Measurements from ENCODE around the gene ESPN. TPM values are rescaled to one million over a fixed set of nuclear protein-coding genes. Genes with fewer than 3 reads are reported as not detected.

The ESPN gene
- polyA plus RNA-seq, 1 of the 3 experiments (the other 2 are of a cell fraction), result 0.33 TPM

GRCh38 chr1:6414881-6415626 lies 9.5 kb upstream of the ESPN start:
- 70% methylated on average over 16 of the region's 17 CpGs for WGBS (ENCODE audit: low lambda C conversion rate)
- peaks cover 0 to 6% of the 10 kb centered on the region in 2 experiments; a peak in 1 of 4 replicates for H3K4me1 ChIP-seq (ENCODE audit: control insufficient read depth in 1 of 2, insufficient read depth in 2 of 2, low read depth in 1 of 2, low read length in 1 of 2)
- H3K4me3 ChIP-seq (ENCODE audit: low read depth in 2 of 2, low read length in 1 of 2), result no peak overlapping the region
- TF ChIP-seq POLR2AphosphoS5 (IDR thresholded peaks at IDR 0.05; ENCODE audit: low read depth, low read length), result no peak
- TF ChIP-seq RAD21 (IDR thresholded peaks at IDR 0.05; ENCODE audit: low read length), result no peak
- no peak for TF ChIP-seq GATA2 (CRISPR knock-in tag; IDR thresholded peaks at IDR 0.05)
- TF ChIP-seq RXRA (IDR thresholded peaks at IDR 0.05; ENCODE audit: borderline replicate concordance, low read depth), result no peak
- TF ChIP-seq SIN3A (IDR thresholded peaks at IDR 0.05; ENCODE audit: borderline replicate concordance, low read depth, low read length), result no peak
- TF ChIP-seq PBX3 (IDR thresholded peaks at IDR 0.05), result no peak
- no peak for TF ChIP-seq EZH2phosphoT487 (IDR thresholded peaks at IDR 0.05; ENCODE audit: borderline replicate concordance, low read depth)
- no peak for TF ChIP-seq YY1 (IDR thresholded peaks at IDR 0.05; ENCODE audit: low read depth)
- TF ChIP-seq EP300 (IDR thresholded peaks at IDR 0.05; ENCODE audit: borderline replicate concordance in 1 of 2, low read depth in 1 of 2, low read length in 1 of 2), result no peak
- H3K9me2 ChIP-seq, result no peaks in the 10 kb centered on the region
- H4K20me1 ChIP-seq (ENCODE audit: insufficient read depth), result no peaks in the 10 kb centered on the region
- H3F3A ChIP-seq (replicated peaks; ENCODE audit: insufficient read depth), result no peaks in the 10 kb centered on the region
- no peaks in the 10 kb centered on the region for H3K79me2 ChIP-seq (ENCODE audit: insufficient read depth)
- DNase-seq, result no peak
- H3K9ac ChIP-seq, result no peak overlapping the region
- H3K4me2 ChIP-seq, result peak overlapping the region; percentile 66; the same call in 1 of the 2 replicates
- no peak overlapping the region for H3K27ac ChIP-seq (ENCODE audit: low read depth in 2 of 2, low read length in 1 of 2)
- H2AFZ ChIP-seq (ENCODE audit: low read depth), result peak overlapping the region; percentile 83
- H3K36me3 ChIP-seq (replicated peaks in 1 of 2; ENCODE audit: control insufficient read depth in 1 of 2, insufficient read depth in 2 of 2, low read length in 1 of 2), result no peaks in the 10 kb centered on the region
- H3K27me3 ChIP-seq (ENCODE audit: insufficient read depth), result peaks cover 17% of the 10 kb centered on the region
- CTCF ChIA-PET, result interaction anchor here (0.7 to 16.1 kb wide), 29 partner anchors 8 to 168 kb away, joined by 3 to 290 read pairs (median 5); partner anchors contain the start of genes ACOT7 and ESPN
- H3K9me3 ChIP-seq, result no peaks in the 10 kb centered on the region
- POLR2A ChIA-PET, result no interaction called here

- Histone ChIP-seq H3F3A (replicated peaks; ENCODE audit: insufficient read depth) (no peaks in the 10 kb centered on the region), H3K9me3 (no peaks in the 10 kb centered on the region), H3K27me3 (ENCODE audit: insufficient read depth) (peaks cover 17% of the 10 kb centered on the region), H2AFZ (ENCODE audit: low read depth) (no peak overlapping the region), H3K4me3 (ENCODE audit: low read depth in 2 of 2, low read length in 1 of 2) (no peak overlapping the region), H3K9ac (no peak overlapping the region), H4K20me1 (ENCODE audit: insufficient read depth) (no peaks in the 10 kb centered on the region), H3K9me2 (no peaks in the 10 kb centered on the region), H3K27ac (ENCODE audit: low read depth in 2 of 2, low read length in 1 of 2) (no peak overlapping the region), H3K36me3 (replicated peaks in 1 of 2; ENCODE audit: control insufficient read depth in 1 of 2, insufficient read depth in 2 of 2, low read length in 1 of 2) (no peaks in the 10 kb centered on the region), H3K79me2 (ENCODE audit: insufficient read depth) (no peaks in the 10 kb centered on the region), H3K4me2 (no peak overlapping the region), H3K4me1 (ENCODE audit: control insufficient read depth in 1 of 2, insufficient read depth in 2 of 2, low read depth in 1 of 2, low read length in 1 of 2) (peaks cover 0 to 6% of the 10 kb centered on the region in 2 experiments; a peak in 1 of 4 replicates)
- no peak for DNase-seq
- ChIA-PET CTCF (interaction anchor here (4.7 to 16.1 kb wide), 3 partner anchors 22 to 169 kb away, joined by 50 to 290 read pairs (median 131); no protein-coding TSS in a partner anchor), POLR2A (no interaction called here)
- 32% methylated on average over 2 of the region's 8 CpGs for WGBS (ENCODE audit: low lambda C conversion rate)
- TF ChIP-seq TCF12 (IDR thresholded peaks at IDR 0.05) (no peak), USF1 (IDR thresholded peaks at IDR 0.05; ENCODE audit: borderline replicate concordance, low read depth) (no peak), TAF1 (IDR thresholded peaks at IDR 0.05; ENCODE audit: borderline replicate concordance, low read depth, low read length) (no peak), PBX3 (IDR thresholded peaks at IDR 0.05) (no peak), MAX (IDR thresholded peaks at IDR 0.05; ENCODE audit: low read depth) (no peak), FOXJ3 (CRISPR knock-in tag; IDR thresholded peaks at IDR 0.05) (no peak), ZBTB33 (IDR thresholded peaks at IDR 0.05; ENCODE audit: borderline replicate concordance, low read depth) (no peak), JUND (IDR thresholded peaks at IDR 0.05) (no peak), EZH2phosphoT487 (IDR thresholded peaks at IDR 0.05; ENCODE audit: borderline replicate concordance, low read depth) (no peak), CHD2 (IDR thresholded peaks at IDR 0.05; ENCODE audit: low read length, partially characterized antibody) (no peak), YY1 (IDR thresholded peaks at IDR 0.05; ENCODE audit: low read depth) (no peak), NFIC (IDR thresholded peaks at IDR 0.05; ENCODE audit: borderline replicate concordance) (no peak), CTCF (IDR thresholded peaks at IDR 0.05) (no peak), GABPA (IDR thresholded peaks at IDR 0.05; ENCODE audit: low read depth) (no peak)
These were observed 8.3 kb upstream of the ESPN start for GRCh38 chr1:6416295-6416656.

Data from SK-N-SH (cell line).